Astrocyte (in vitro differentiated cells and primary cell): ENCODE results near the gene WDR33. TPM values are rescaled to one million over a fixed set of nuclear protein-coding genes. Genes with fewer than 3 reads are reported as not detected.

ENCODE experiments used
- DNase-seq: peaks from one replicate; pipeline ENCODE4 v3.0.0-alpha.2; 2010; ENCODE audit warnings: low read depth
- FAIRE-seq: peaks from 2 replicates; lab custom pipeline; 2011; peaks lifted over from hg19 to GRCh38; lab: Jason Lieb, UNC
- H2AFZ ChIP-seq: 2 replicates; pipeline ENCODE4 v1.6.0; 2012; ENCODE audit warnings: low read depth, low read length, inconsistent platforms
- H3K27ac ChIP-seq: 2 replicates; pipeline ENCODE4 v1.5.1; 2011; ENCODE audit warnings: low read depth, low read length, inconsistent platforms
- H3K27me3 ChIP-seq: 2 replicates; pipeline ENCODE4 v1.6.0; 2011; ENCODE audit warnings: low read length, inconsistent platforms; ENCODE audit not compliant: insufficient read depth
- H3K36me3 ChIP-seq: 2 replicates; pipeline ENCODE4 v1.5.1; 2011; ENCODE audit warnings: low read length, inconsistent platforms; ENCODE audit not compliant: insufficient read depth
- H3K4me1 ChIP-seq: 2 replicates; pipeline ENCODE4 v1.5.1; 2011; ENCODE audit warnings: low read length, inconsistent platforms; ENCODE audit not compliant: insufficient read depth
- H3K4me2 ChIP-seq: 2 replicates; pipeline ENCODE4 v1.6.0; 2012; ENCODE audit warnings: low read length, inconsistent platforms
- H3K4me3 ChIP-seq: 2 replicates; pipeline ENCODE4 v1.5.1; 2011; ENCODE audit warnings: low read depth, mild to moderate bottlenecking, low read length, inconsistent platforms; ENCODE audit not compliant: insufficient read depth
- H3K79me2 ChIP-seq: 2 replicates; pipeline ENCODE4 v1.6.0; 2012; ENCODE audit warnings: mild to moderate bottlenecking, low read length, inconsistent platforms; ENCODE audit not compliant: insufficient read depth
- H3K9ac ChIP-seq: 2 replicates; pipeline ENCODE4 v1.6.0; 2012; ENCODE audit warnings: mild to moderate bottlenecking, low read length, inconsistent platforms
- H3K9me3 ChIP-seq: 2 replicates; pipeline ENCODE4 v1.5.1; 2012; ENCODE audit warnings: low read depth, mild to moderate bottlenecking, low read length, inconsistent platforms; ENCODE audit not compliant: insufficient read depth
- H4K20me1 ChIP-seq: 2 replicates; pipeline ENCODE4 v1.6.0; 2012; ENCODE audit warnings: low read length, inconsistent platforms; ENCODE audit not compliant: insufficient read depth
- H3K27ac Mint-ChIP-seq: one replicate; pipeline ENCODE4 v1.8.0; 2021; ENCODE audit warnings: mild to moderate bottlenecking, mixed read lengths; ENCODE audit not compliant: unreplicated experiment
- H3K27me3 Mint-ChIP-seq: one replicate; pipeline ENCODE4 v1.8.0; 2021; ENCODE audit warnings: low read depth, mixed read lengths; ENCODE audit not compliant: unreplicated experiment
- H3K36me3 Mint-ChIP-seq: one replicate; pipeline ENCODE4 v1.8.0; 2021; ENCODE audit warnings: low read depth, mixed read lengths; ENCODE audit not compliant: unreplicated experiment
- H3K4me1 Mint-ChIP-seq: one replicate; pipeline ENCODE4 v1.8.0; 2021; ENCODE audit warnings: low read depth, mixed read lengths; ENCODE audit not compliant: unreplicated experiment
- H3K4me3 Mint-ChIP-seq: one replicate; pipeline ENCODE4 v1.8.0; 2021; ENCODE audit warnings: mild to moderate bottlenecking, moderate library complexity, mixed read lengths; ENCODE audit not compliant: unreplicated experiment
- H3K9me3 Mint-ChIP-seq: one replicate; pipeline ENCODE4 v1.8.0; 2021; ENCODE audit warnings: mild to moderate bottlenecking, mixed read lengths; ENCODE audit not compliant: unreplicated experiment
- EZH2 ChIP-seq: IDR thresholded peaks from 2 replicates; pipeline ENCODE4 v1.6.1; 2012; ENCODE audit warnings: mild to moderate bottlenecking, low read length, inconsistent platforms; ENCODE audit not compliant: insufficient read depth
- total RNA-seq: library from RNA; stranded (reverse); gene quantifications from 2 replicates; pipeline ENCODE4 v1.2.1, GENCODE V29; 2021
- TF ChIP-seq, protein P1 (sequence below): IDR thresholded peaks from 2 replicates; pipeline ENCODE4 v1.5.1; 2011; ENCODE audit warnings: low read depth, mild to moderate bottlenecking, inconsistent platforms, low read length, moderate library complexity; ENCODE audit not compliant: insufficient read depth

WDR33 gene
- total RNA-seq, 1 donor from 2014 or later = 40.9 TPM

DNA sequence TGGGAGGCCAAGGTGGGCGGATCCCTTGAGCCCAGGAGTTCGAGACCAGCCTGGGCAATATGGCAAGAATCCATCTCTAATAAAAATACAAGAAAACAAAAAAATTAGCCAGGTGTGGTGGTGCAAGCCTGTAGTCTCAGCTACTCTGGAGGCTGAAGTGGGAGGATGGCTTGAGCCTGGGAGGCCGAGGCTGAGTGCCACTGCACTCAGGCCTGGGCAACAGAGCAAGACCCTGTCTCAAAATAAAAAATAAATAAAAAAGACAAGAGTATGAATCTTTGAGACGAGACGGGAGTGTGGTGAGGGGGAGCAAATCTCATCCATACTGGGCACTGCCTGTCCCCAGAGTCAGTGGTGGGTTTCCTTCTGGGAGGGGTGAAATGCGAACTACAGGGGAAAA lies 152.8 kb downstream of the WDR33 start:
- no peak overlapping the region for H3K4me3 Mint-ChIP-seq

DNA sequence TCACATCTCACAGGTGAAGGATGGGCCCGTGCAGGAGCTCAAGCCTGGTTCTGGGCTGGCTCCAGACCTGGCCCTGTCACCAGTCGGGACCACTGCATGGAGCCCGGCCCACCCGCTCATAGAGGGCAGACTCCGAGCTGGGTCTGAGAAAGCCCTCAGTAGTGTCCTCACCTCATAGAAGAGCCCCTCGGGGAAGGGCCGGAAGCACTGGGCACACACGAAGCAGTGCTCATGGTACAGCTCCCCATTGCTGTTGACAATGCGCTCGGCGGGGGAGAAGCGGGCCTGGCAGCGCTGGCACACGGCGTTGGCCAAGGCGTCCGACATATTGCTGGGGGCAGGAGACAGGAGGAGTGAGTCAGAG lies 153.8 kb downstream of the WDR33 start:
- H3K79me2 ChIP-seq = peaks cover 3% of the 10 kb centered on the region
- Mint-ChIP-seq H3K4me1 (peaks cover 24% of the 10 kb centered on the region), H3K36me3 (peaks cover 38% of the 10 kb centered on the region), H3K27me3 (peaks cover 2% of the 10 kb centered on the region), H3K27ac (no peak overlapping the region), H3K9me3 (peaks cover 3% of the 10 kb centered on the region), H3K4me3 (no peak overlapping the region)
- H2AFZ ChIP-seq = no peak overlapping the region
- no peaks in the 10 kb centered on the region for H3K4me1 ChIP-seq
- H3K27ac ChIP-seq = no peak overlapping the region
- no peak overlapping the region for H3K9ac ChIP-seq
- no peaks in the 10 kb centered on the region for H3K27me3 ChIP-seq
- H3K36me3 ChIP-seq = no peaks in the 10 kb centered on the region
- no peak for DNase-seq
- no peak overlapping the region for H3K4me3 ChIP-seq
- H3K9me3 ChIP-seq = no peaks in the 10 kb centered on the region
- no peak overlapping the region for H3K4me2 ChIP-seq
- peaks cover 17% of the 10 kb centered on the region for H4K20me1 ChIP-seq
- no peak for TF ChIP-seq EZH2
- TF ChIP-seq, protein P1, sequence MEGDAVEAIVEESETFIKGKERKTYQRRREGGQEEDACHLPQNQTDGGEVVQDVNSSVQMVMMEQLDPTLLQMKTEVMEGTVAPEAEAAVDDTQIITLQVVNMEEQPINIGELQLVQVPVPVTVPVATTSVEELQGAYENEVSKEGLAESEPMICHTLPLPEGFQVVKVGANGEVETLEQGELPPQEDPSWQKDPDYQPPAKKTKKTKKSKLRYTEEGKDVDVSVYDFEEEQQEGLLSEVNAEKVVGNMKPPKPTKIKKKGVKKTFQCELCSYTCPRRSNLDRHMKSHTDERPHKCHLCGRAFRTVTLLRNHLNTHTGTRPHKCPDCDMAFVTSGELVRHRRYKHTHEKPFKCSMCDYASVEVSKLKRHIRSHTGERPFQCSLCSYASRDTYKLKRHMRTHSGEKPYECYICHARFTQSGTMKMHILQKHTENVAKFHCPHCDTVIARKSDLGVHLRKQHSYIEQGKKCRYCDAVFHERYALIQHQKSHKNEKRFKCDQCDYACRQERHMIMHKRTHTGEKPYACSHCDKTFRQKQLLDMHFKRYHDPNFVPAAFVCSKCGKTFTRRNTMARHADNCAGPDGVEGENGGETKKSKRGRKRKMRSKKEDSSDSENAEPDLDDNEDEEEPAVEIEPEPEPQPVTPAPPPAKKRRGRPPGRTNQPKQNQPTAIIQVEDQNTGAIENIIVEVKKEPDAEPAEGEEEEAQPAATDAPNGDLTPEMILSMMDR = no peak
- FAIRE-seq = no peak

More for the DNA sequence above, 152.8 kb downstream of the WDR33 start:
- Histone ChIP-seq H3K36me3 (no peaks in the 10 kb centered on the region), H3K4me2 (no peak overlapping the region), H3K4me1 (no peaks in the 10 kb centered on the region), H3K27ac (no peak overlapping the region), H2AFZ (no peak overlapping the region), H3K4me3 (no peak overlapping the region), H3K27me3 (peaks cover 4% of the 10 kb centered on the region), H3K79me2 (peaks cover 7% of the 10 kb centered on the region), H3K9me3 (no peaks in the 10 kb centered on the region), H3K9ac (no peak overlapping the region), H4K20me1 (peaks cover 23% of the 10 kb centered on the region)
- Mint-ChIP-seq H3K27me3 (peaks cover 2% of the 10 kb centered on the region), H3K36me3 (peaks cover 30% of the 10 kb centered on the region), H3K27ac (no peak overlapping the region), H3K4me1 (peaks cover 29% of the 10 kb centered on the region), H3K9me3 (peaks cover 3% of the 10 kb centered on the region)
- FAIRE-seq (no peak), DNase-seq (no peak)
- TF ChIP-seq, protein P1 = no peak
- no peak for TF ChIP-seq EZH2

DNA sequence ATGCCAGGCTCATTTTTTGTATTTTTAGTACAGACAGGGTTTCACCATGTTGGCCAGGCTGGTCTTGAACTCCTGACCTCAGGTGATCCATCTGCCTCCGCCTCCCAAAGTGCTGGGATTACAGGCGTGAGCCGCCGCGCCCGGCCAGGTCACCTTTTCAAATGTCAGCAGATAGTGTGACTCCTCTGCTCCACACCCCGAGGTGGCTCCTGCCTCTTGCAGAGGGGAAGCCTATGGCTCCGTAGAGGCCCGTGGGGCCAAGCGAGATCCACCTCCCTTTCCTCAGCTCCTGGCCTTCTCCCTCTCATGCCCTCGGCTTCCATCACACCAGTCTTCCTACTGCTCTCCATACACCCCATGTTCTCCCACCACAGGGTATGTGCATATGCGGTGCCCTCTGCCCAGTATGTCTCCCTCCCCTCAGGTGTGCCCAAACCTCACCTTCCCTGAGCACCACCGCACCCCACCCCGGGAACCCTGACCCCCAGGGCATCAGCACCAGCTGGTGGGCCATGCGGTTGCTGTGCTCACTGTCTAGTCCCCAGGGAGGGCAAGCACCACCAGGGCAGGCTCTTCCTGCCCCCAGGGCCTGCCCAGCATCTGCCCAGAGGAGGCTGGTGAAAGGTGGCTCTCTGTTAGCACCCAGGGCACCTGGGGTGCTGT lies 154.3 kb downstream of the WDR33 start:
- Histone ChIP-seq H3K36me3 (no peaks in the 10 kb centered on the region), H3K9ac (no peak overlapping the region), H2AFZ (no peak overlapping the region), H3K4me2 (no peak overlapping the region), H4K20me1 (peaks cover 12% of the 10 kb centered on the region), H3K4me1 (no peaks in the 10 kb centered on the region), H3K27ac (no peak overlapping the region), H3K4me3 (no peak overlapping the region), H3K27me3 (no peaks in the 10 kb centered on the region), H3K79me2 (peaks cover 3% of the 10 kb centered on the region), H3K9me3 (no peaks in the 10 kb centered on the region)
- H3K27me3 Mint-ChIP-seq = peaks cover 2% of the 10 kb centered on the region
- peaks cover 20% of the 10 kb centered on the region for H3K4me1 Mint-ChIP-seq
- H3K4me3 Mint-ChIP-seq = no peak overlapping the region
- FAIRE-seq = no peak
- no peak for DNase-seq
- no peak overlapping the region for H3K27ac Mint-ChIP-seq
- TF ChIP-seq, protein P1 = no peak
- TF ChIP-seq EZH2 = no peak
- H3K36me3 Mint-ChIP-seq = peaks cover 43% of the 10 kb centered on the region
- H3K9me3 Mint-ChIP-seq = peaks cover 3% of the 10 kb centered on the region
